Embryonic facial prominence (tissue), 1 donor: Measurements from ENCODE around the gene FSTL4.

Experiments used
- DNase-seq: peaks from one replicate; pipeline ENCODE4 v3.0.0-alpha.2; 2016; ENCODE audit errors: extremely low spot score

The FSTL4 gene

GRCh38 chr5:133323494-133324457, 288.6 kb downstream of the FSTL4 start:
- no peak for DNase-seq

DNA sequence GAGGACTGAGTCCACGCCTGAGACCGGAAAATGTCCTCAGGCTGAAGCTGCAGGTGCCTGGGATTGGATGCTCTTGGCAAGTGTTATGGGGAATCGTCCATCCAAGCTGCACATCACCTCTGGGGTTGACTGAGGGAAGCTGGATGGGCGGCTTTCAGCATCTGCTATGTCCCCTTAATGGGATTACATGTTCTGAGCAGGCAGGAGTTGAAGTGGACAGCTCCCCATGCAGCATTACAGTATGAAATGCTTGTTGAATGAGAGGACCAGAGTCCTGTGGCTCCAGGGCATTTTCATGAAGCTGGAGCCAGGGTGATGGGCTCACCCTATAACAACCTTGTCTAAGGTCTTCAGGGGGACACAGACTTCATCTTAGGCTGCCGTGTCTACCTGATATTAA, 289.6 kb downstream of the FSTL4 start:
- no peak for DNase-seq

- DNase-seq = no peak
These were observed 290.4 kb downstream of the FSTL4 start for GRCh38 chr5:133321833-133322420.

- no peak for DNase-seq
These were observed 291.0 kb downstream of the FSTL4 start for GRCh38 chr5:133321286-133321832.

DNA sequence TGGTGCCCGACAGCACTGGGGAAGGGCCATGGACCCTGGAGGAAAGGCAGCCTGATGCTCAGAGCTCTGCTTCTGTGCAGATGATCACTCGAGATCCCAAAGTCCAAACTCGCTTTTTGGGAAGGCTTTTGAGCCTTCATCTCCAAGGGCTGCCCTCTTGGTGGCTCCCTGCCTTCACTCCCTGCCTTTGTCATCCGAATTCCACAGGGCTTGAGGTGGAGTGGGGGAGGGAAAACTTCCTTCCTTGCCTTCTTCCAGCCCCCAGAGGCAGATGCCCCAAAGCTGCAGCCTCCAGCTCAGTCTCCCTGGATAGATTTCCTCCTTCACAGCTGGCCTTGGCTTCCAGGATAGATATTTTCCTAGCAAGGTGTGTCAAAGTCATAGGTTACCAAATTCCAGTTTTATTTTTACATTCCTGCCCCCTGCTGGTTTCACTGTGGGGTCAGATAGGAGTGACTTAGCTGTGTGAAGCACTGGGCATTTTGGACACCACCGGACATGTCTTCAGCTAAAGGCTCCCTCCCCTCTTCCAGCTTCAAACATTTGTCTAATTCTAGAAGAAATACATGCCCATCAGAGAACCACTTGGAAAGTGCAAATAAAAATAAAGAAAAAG, 292.3 kb downstream of the FSTL4 start:
- DNase-seq = no peak

GRCh38 chr5:133319244-133319643, 293.1 kb downstream of the FSTL4 start:
- DNase-seq = no peak

- DNase-seq = no peak
These were observed 294.8 kb downstream of the FSTL4 start for GRCh38 chr5:133317558-133317957.

- no peak for DNase-seq
These were observed 295.7 kb downstream of the FSTL4 start for GRCh38 chr5:133316346-133317343.

- DNase-seq = no peak
These were observed 298.3 kb downstream of the FSTL4 start for GRCh38 chr5:133314086-133314485.

DNA sequence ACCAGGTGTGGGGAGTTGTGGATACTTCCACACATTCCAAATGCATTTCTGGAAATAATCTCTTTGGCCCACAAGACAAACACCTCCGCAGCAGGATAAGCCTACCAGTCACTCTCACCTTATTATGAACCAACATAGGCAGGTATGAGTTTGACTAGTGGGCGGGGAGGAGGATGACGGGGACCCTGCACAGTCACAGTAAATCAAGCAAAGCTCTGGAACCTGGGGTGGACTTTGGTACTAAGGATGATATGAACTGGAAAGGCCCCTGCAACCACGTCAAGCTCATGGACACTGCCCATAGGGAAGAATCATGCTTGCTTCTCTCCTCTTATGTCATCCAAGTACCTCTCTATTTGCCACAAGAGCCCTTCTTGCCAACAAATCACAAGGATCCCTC, 301.2 kb downstream of the FSTL4 start:
- no peak for DNase-seq

DNA sequence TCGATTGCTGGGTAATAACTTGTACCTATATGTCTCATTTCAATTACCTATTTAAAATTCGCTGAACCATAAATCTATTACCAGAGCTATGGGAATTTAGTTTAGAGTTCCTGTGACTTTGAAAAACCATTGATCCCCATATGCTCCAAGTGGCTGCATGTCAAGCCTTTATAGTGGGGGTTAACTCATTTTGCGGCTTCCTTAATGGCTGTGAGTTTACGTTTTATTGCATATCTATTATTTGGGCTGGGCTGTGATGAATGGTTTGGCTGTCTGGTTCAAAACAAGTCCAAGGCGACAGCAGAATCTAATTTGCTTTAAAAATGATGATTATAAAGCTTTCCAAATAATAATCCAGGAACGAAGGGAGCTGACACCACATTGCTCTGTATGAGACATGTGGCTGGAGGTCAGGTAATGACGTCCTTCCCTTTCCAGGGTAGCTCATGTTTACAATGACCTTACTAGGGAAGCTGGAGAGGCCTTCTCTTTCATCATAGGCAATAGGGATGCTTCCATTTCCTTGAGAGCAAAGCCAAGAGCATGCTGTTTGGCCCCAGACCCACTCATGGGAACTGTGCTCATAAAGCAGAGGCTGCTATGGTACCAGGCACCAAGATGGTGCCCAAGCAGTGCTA, 302.2 kb downstream of the FSTL4 start:
- no peak for DNase-seq

DNA sequence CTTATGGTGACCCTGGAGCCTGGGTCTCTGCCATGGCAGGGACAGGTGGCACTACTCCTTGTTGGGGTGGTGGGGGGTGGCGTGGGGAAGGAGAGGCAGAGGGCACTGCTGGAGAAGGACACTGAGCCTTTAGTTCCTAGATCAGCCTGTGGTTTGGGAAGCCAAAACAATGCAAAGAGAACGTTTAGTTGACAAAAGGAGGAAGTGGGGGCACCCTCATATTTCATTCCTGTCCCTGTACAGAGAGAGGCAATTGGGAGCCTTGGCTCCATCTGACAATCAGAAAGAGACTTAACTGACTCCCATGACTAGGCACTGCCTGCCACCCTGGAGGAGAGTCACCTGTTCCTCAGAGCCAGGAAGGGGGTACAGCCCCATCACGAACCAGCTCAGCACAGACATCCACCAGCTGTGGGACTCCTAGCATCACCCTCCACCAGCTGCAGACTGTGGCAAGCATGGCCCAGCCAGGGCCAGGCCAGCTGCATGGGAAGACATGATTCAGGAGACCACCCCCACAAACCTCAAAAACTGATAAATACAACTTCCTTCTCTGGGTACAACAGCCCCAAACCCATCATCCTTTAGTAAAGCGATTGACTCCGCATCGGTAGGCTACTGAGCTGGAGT, 303.1 kb downstream of the FSTL4 start:
- no peak for DNase-seq

DNA sequence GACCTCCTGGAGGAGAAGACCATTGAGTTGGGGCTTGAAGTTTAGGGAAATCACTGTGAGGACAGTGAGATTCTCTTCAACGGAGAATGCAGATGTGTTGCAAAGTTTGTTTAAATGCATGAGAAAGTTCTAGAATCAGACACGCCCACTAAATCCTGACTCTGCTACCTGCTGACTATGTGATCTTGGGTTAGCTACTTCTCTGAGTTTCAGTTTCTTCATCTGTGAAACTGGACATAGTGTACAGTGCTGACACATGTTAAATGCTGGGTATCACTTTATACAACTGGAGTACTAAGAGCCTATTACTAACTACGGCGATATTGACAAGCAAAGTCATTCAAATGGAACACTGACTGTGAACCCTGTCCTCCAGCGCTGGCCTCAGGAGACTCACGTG, 305.1 kb downstream of the FSTL4 start:
- DNase-seq = no peak

DNA sequence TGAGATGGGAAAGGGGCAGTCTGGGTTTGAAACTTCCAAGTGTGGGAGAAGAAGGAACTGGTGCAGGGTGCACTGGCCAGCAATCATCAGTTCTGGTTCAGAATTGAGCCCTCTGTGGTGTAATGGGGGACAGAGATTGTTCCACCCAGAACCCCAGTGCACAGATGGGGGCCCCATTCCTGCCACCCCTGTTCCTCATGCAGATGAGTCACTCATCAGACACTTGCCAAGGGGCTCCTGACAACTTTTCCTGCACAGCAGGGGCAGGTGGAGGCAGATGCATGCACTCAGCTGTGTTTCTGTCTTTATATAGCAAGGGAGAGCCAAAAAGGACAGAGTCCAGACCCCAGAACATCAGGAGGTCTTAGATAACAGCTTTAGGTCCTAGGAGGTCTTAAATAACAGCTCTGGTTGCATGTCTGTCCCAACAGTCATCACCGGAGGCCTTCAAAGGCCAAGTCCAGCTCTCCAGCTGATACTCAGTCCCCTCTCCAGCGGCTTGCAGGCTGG, 307.6 kb downstream of the FSTL4 start:
- no peak for DNase-seq

GRCh38 chr5:133304178-133304577, 308.2 kb downstream of the FSTL4 start:
- DNase-seq = no peak

DNA sequence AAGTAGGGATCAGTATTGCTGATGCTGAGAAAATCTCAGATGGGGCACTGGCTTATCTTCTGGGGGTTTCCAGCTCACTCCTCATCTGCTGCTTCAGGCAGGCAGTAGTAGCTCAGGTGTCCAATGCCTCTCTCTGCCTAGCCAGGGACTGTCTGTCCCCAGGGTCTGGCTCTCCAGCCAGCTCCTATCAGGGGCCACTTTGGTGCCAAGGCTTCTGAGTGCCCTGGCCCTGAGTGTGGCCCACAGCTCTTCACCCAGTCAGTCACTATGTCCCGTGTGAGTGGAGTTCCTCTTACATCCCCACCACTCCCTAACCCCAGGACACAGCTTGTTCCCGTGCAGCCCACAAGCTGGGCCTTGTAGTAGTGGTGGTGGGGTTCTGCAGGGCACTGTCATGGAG, 309.0 kb downstream of the FSTL4 start:
- DNase-seq = no peak

DNA sequence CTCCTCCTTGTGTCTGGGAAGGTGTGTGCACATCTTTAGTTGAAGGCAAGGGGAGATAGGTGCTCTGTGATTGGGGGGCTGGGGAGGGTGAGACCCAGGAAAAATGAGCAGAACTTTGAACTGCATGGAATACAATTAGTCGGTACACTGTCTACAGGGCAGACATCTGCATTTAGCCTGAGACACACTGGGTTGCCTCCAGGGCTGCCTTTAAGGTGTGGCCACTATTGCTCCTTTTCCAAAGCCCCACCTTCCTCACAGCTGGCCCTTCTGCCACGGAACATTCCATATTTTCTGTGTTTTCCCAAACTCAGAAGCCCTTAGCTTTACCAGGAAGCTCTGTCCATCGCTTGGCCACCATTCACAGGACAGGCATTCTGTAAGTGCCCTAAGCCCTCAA, 312.6 kb downstream of the FSTL4 start:
- DNase-seq = no peak

DNA sequence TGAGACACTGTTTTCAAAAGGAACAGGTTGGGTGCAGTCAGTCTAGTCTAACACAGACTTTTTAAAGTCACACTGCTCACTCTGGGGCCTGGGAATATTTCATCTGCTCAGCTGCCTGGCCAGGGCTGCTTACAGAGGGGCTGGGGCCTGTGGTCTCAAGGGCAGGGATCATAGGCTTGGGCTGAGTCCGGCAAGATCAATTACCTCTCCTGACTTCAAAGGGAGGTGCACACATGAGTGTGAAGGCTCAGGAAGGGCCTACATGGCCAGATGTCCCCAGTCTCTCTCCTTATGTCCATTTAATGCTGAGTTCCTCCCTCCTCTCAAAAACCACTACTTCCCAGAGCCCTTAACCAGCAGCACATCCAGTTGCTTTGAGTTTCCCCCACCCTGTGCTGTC, 313.3 kb downstream of the FSTL4 start:
- DNase-seq = no peak

- DNase-seq = no peak
These were observed 313.9 kb downstream of the FSTL4 start for GRCh38 chr5:133298447-133298846.

DNA sequence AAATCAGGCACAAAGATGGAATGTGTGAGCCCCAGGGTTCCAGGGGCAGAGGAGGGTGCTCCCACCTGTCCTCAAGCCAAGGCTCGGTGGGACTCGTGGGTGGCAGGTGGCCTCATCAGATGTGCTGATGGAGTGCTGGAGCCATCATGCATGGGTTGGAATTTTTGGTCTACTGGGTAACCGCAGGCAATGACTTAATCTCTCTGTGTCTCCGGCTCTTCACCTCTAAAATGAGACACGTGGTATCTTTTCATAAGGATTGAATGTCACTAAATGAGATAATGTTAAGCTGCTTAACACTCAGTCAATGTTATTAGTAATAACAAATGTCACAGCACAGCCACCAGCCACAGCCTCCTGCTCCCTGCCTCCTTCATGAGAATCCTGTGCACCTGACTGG, 315.0 kb downstream of the FSTL4 start:
- DNase-seq = no peak
